Effector memory CD4-positive, alpha-beta T cell (primary cell): ENCODE data around the gene SYNM.

Experiments used
- DNase-seq, 3 donors: peaks; one replicate each; pipeline ENCODE4 v3.0.0-alpha.2; 2020
- H3K27ac ChIP-seq: 2 replicates; pipeline ENCODE4 v1.7.0; 2013; ENCODE audit warnings: mild to moderate bottlenecking, low read length, moderate library complexity; ENCODE audit not compliant: insufficient read depth, poor library complexity, severe bottlenecking
- H3K27me3 ChIP-seq: replicated peaks from 2 replicates; pipeline ENCODE4 v1.7.0; 2013; ENCODE audit warnings: mild to moderate bottlenecking, low read length; ENCODE audit not compliant: insufficient read depth, control insufficient read depth, poor library complexity, severe bottlenecking
- H3K36me3 ChIP-seq: 2 replicates; pipeline ENCODE4 v1.7.0; 2013; ENCODE audit warnings: mild to moderate bottlenecking, low read length, moderate library complexity; ENCODE audit not compliant: control insufficient read depth, insufficient read depth
- H3K4me1 ChIP-seq: 2 replicates; pipeline ENCODE4 v1.7.0; 2013; ENCODE audit warnings: low read length, mild to moderate bottlenecking; ENCODE audit not compliant: control insufficient read depth, insufficient read depth, poor library complexity, severe bottlenecking
- H3K4me3 ChIP-seq: 2 replicates; pipeline ENCODE4 v1.7.0; 2013; ENCODE audit warnings: low read length, low read depth, mild to moderate bottlenecking; ENCODE audit not compliant: insufficient read depth, poor library complexity, severe bottlenecking
- H3K9me3 ChIP-seq: 2 replicates; pipeline ENCODE4 v1.7.0; 2013; ENCODE audit warnings: mild to moderate bottlenecking, low read length, moderate library complexity; ENCODE audit not compliant: control insufficient read depth

SYNM gene

GRCh38 chr15:99085413-99086326 lies 19.2 kb upstream of the SYNM start:
- Histone ChIP-seq H3K9me3 (no peaks in the 10 kb centered on the region), H3K4me1 (no peaks in the 10 kb centered on the region), H3K36me3 (no peaks in the 10 kb centered on the region), H3K27ac (no peak overlapping the region), H3K27me3 (peaks cover 3% of the 10 kb centered on the region), H3K4me3 (no peak overlapping the region)
- no peak for DNase-seq

GRCh38 chr15:99086327-99086667 lies 18.6 kb upstream of the SYNM start:
- H3K27ac ChIP-seq: no peak overlapping the region
- no peaks in the 10 kb centered on the region for H3K36me3 ChIP-seq
- no peak overlapping the region for H3K4me3 ChIP-seq
- H3K27me3 ChIP-seq: no peaks in the 10 kb centered on the region
- H3K4me1 ChIP-seq: no peaks in the 10 kb centered on the region
- H3K9me3 ChIP-seq: no peaks in the 10 kb centered on the region
- no peak for DNase-seq

- H3K9me3 ChIP-seq: no peaks in the 10 kb centered on the region
- no peak overlapping the region for H3K27ac ChIP-seq
- no peak overlapping the region for H3K4me3 ChIP-seq
- H3K4me1 ChIP-seq: no peaks in the 10 kb centered on the region
- DNase-seq: no peak
- H3K36me3 ChIP-seq: no peaks in the 10 kb centered on the region
- H3K27me3 ChIP-seq: no peaks in the 10 kb centered on the region
Measured at GRCh38 chr15:99087405-99087943, 17.4 kb upstream of the SYNM start.

GRCh38 chr15:99090011-99090699 lies 14.7 kb upstream of the SYNM start:
- H3K4me1 ChIP-seq: no peaks in the 10 kb centered on the region
- no peaks in the 10 kb centered on the region for H3K9me3 ChIP-seq
- DNase-seq: no peak
- no peak overlapping the region for H3K27ac ChIP-seq
- H3K4me3 ChIP-seq: no peak overlapping the region
- no peaks in the 10 kb centered on the region for H3K36me3 ChIP-seq
- H3K27me3 ChIP-seq: no peaks in the 10 kb centered on the region

GRCh38 chr15:99090938-99091337 lies 13.9 kb upstream of the SYNM start:
- no peak overlapping the region for H3K27ac ChIP-seq
- H3K4me1 ChIP-seq: no peaks in the 10 kb centered on the region
- H3K9me3 ChIP-seq: no peaks in the 10 kb centered on the region
- no peak overlapping the region for H3K4me3 ChIP-seq
- H3K27me3 ChIP-seq: no peaks in the 10 kb centered on the region
- no peak for DNase-seq
- no peaks in the 10 kb centered on the region for H3K36me3 ChIP-seq

GRCh38 chr15:99092554-99093172 lies 12.2 kb upstream of the SYNM start:
- H3K27ac ChIP-seq: no peak overlapping the region
- H3K4me3 ChIP-seq: no peak overlapping the region
- H3K9me3 ChIP-seq: no peaks in the 10 kb centered on the region
- H3K36me3 ChIP-seq: no peaks in the 10 kb centered on the region
- DNase-seq: no peak
- H3K4me1 ChIP-seq: no peaks in the 10 kb centered on the region
- H3K27me3 ChIP-seq: no peaks in the 10 kb centered on the region

- Histone ChIP-seq H3K27ac (no peak overlapping the region), H3K27me3 (peaks cover 7% of the 10 kb centered on the region), H3K4me1 (no peaks in the 10 kb centered on the region), H3K4me3 (no peak overlapping the region), H3K36me3 (no peaks in the 10 kb centered on the region), H3K9me3 (no peaks in the 10 kb centered on the region)
- DNase-seq: no peak
Measured at GRCh38 chr15:99095626-99096025, 9.3 kb upstream of the SYNM start.

GRCh38 chr15:99096173-99096893 lies 8.5 kb upstream of the SYNM start:
- Histone ChIP-seq H3K27ac (no peak overlapping the region), H3K27me3 (peaks cover 7% of the 10 kb centered on the region), H3K36me3 (no peaks in the 10 kb centered on the region), H3K4me1 (no peaks in the 10 kb centered on the region), H3K4me3 (no peak overlapping the region), H3K9me3 (no peaks in the 10 kb centered on the region)
- DNase-seq: no peak

GRCh38 chr15:99096894-99097426 lies 7.9 kb upstream of the SYNM start:
- peaks cover 7% of the 10 kb centered on the region for H3K27me3 ChIP-seq
- H3K4me1 ChIP-seq: no peaks in the 10 kb centered on the region
- DNase-seq: no peak
- H3K36me3 ChIP-seq: no peaks in the 10 kb centered on the region
- H3K27ac ChIP-seq: no peak overlapping the region
- no peaks in the 10 kb centered on the region for H3K9me3 ChIP-seq
- H3K4me3 ChIP-seq: no peak overlapping the region
